Kidney (tissue), 14 donors: ENCODE data around the gene NLRP9. TPM values are rescaled to one million over a fixed set of nuclear protein-coding genes. Genes with fewer than 3 reads are reported as not detected.
A peak's percentile ranks its signal among the peaks of the same experiment; 100 is the strongest.

Experiments
- DNase-seq, 5 donors: peaks; one replicate each; pipeline ENCODE4 v3.0.0-alpha.2; 2013 to 2020
- FAIRE-seq: peaks from 2 replicates; lab custom pipeline; 2012; peaks lifted over from hg19 to GRCh38; lab: Jason Lieb, UNC
- H3K27ac ChIP-seq, 2 donors: one replicate each; pipeline ENCODE4 v1.7.0; 2013; ENCODE audit warnings: low read depth in 2 of 2, low read length in 2 of 2, inconsistent platforms in 1 of 2
- H3K27me3 ChIP-seq: one replicate; pipeline ENCODE4 v1.7.1; 2013; ENCODE audit warnings: low read length, inconsistent platforms; ENCODE audit not compliant: control insufficient read depth, insufficient read depth
- H3K36me3 ChIP-seq, 3 donors: one replicate each; pipeline versions ENCODE4 v1.7.0 to v1.7.1; 2013; ENCODE audit warnings: low read length in 3 of 3, control low read depth in 1 of 3, inconsistent platforms in 1 of 3; ENCODE audit not compliant: insufficient read depth in 3 of 3, control insufficient read depth in 2 of 3
- H3K4me1 ChIP-seq, 3 donors: one replicate each; pipeline versions ENCODE4 v1.7.0 to v1.7.1; 2013; ENCODE audit warnings: low read length in 3 of 3, inconsistent platforms in 1 of 3, low read depth in 1 of 3; ENCODE audit not compliant: control insufficient read depth in 2 of 3, insufficient read depth in 2 of 3
- H3K4me3 ChIP-seq, 3 donors: one replicate each; pipeline versions ENCODE4 v1.7.0 to v1.8.1; 2013; ENCODE audit warnings: low read length in 3 of 3, control low read depth in 1 of 3, inconsistent platforms in 1 of 3
- H3K9ac ChIP-seq, 3 donors: one replicate each; pipeline versions ENCODE4 v1.7.0 to v1.7.1; 2013; ENCODE audit warnings: low read length in 3 of 3, control low read depth in 1 of 3, inconsistent platforms in 1 of 3
- H3K9me3 ChIP-seq, 3 donors: one replicate each; pipeline versions ENCODE4 v1.7.0 to v1.7.1; 2013; ENCODE audit warnings: low read length in 3 of 3, control low read depth in 1 of 3, inconsistent platforms in 1 of 3; ENCODE audit not compliant: control insufficient read depth in 2 of 3, insufficient read depth in 1 of 3
- intact Hi-C: fragments of 100-400 bp; cut with DNase I; formaldehyde crosslinking; loops from one replicate; pipeline ENCODE4 v1.11.1; 2022
- polyA plus RNA-seq: library from polyadenylated mRNA; stranded (reverse); fragments of 350-450 nt; fragmentation: Illumina TruSeq; extraction: RNeasy Lipid Tissue Mini Kit (QIAGEN cat#74804); gene quantifications from one replicate; pipeline ENCODE4 v1.2.3, GENCODE V29; 2014; ENCODE audit warnings: low read depth, low replicate concordance; ENCODE audit not compliant: insufficient read depth
- total RNA-seq: library from RNA; stranded (reverse); fragmentation: NEBNext Ultra II Directional; extraction: Animal tissue kit (Norgen Biotek cat#: 25700); gene quantifications from one replicate; pipeline ENCODE4 v1.2.1, GENCODE V29; 2021
- TF ChIP-seq, protein P1 (sequence below): IDR thresholded peaks from 3 replicates; pipeline ENCODE4 v1.5.1; 2012; ENCODE audit warnings: mild to moderate bottlenecking, moderate library complexity, borderline replicate concordance; ENCODE audit not compliant: insufficient read depth; ENCODE audit errors: extremely low read depth
- donor health status: control.
- donor health status: control.
- donor health status: control.
- donor health status: control.
- donor health status: control.
- donor health status: DM: yes; HTN: yes; CAD: no.
- donor health status: Normal renal cell carcinoma (clear cell type).

Gene NLRP9
- total and polyA plus RNA-seq, 2 donors from 2014 or later, result 0.09 TPM; not detected in 1

DNA sequence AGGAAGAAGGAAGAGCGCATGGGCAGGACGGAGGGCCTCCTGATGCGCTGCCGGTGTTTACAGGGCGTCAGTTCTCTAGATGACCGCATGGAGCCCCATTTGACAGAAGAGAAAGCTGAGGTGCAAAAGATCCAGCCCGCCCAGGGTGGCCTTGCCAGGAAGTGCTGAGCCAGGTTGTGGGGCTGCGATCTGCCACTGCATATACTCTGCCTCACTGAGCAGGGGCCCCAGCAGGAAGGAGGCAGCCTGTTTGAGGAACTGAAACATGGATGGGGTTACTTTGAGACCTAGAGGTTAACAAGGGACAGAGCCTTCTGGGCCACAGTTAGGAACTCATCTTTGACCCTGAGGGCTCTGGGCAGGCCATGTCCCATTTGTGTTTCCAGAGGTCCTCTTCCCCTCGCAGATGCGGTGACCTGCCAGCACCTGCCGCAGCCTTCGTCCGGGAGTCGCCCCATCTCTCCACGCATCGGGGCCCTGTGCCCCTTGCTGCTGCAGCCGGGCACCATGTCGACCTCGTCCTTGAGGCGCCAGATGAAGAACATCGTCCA, 60.0 kb downstream of the NLRP9 start:
- intact Hi-C loops, result no loop called here
- Histone ChIP-seq H3K9ac (peak overlapping the region in 1 of 3 donors; percentile 20), H3K4me3 (peak overlapping the region in 1 of 3 donors; percentile 97), H3K4me1 (peaks cover 0 to 60% (median 52%) of the 10 kb centered on the region in 3 donors), H3K27me3 (no peaks in the 10 kb centered on the region), H3K27ac (no peak overlapping the region), H3K36me3 (peaks cover 2 to 17% (median 15%) of the 10 kb centered on the region in 3 donors), H3K9me3 (no peaks in the 10 kb centered on the region)
- FAIRE-seq, result no peak
- TF ChIP-seq, protein P1, sequence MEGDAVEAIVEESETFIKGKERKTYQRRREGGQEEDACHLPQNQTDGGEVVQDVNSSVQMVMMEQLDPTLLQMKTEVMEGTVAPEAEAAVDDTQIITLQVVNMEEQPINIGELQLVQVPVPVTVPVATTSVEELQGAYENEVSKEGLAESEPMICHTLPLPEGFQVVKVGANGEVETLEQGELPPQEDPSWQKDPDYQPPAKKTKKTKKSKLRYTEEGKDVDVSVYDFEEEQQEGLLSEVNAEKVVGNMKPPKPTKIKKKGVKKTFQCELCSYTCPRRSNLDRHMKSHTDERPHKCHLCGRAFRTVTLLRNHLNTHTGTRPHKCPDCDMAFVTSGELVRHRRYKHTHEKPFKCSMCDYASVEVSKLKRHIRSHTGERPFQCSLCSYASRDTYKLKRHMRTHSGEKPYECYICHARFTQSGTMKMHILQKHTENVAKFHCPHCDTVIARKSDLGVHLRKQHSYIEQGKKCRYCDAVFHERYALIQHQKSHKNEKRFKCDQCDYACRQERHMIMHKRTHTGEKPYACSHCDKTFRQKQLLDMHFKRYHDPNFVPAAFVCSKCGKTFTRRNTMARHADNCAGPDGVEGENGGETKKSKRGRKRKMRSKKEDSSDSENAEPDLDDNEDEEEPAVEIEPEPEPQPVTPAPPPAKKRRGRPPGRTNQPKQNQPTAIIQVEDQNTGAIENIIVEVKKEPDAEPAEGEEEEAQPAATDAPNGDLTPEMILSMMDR, result no peak
- DNase-seq, result peak in 1 of 5 donors; percentile 78

DNA sequence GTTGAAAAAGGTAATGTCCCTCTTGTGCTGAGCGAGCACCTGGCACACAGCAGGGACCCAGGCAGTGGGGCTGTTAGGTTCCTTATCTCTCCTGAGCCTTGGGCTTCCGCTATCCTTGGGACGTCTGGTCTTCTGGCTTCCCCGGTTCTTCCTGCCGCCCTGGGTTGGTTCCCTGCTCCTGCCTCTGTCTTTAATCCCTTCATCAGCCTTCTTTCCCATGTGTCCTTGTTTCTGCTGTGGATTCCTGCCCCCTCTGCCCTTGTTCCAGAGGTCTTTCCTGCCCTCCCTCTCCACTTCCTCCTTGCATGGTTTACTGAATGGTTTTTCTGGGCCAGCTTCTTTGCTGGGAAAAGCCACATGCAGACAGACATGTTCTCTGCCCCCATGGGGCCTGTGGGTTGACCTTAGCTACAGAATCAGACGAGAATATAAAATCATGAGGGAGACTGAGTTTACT, 60.6 kb downstream of the NLRP9 start:
- H3K27ac ChIP-seq, result peak overlapping the region; percentile 25 to 57
- peak in 1 of 5 donors; percentile 53 for DNase-seq
- H3K9me3 ChIP-seq, result no peaks in the 10 kb centered on the region
- FAIRE-seq, result no peak
- H3K9ac ChIP-seq, result peak overlapping the region in 1 of 3 donors; percentile 20
- peak overlapping the region in 2 of 3 donors; percentile 97 to 98 for H3K4me3 ChIP-seq
- peaks cover 0 to 60% (median 49%) of the 10 kb centered on the region in 3 donors for H3K4me1 ChIP-seq
- intact Hi-C loops, result no loop called here
- H3K27me3 ChIP-seq, result no peaks in the 10 kb centered on the region
- H3K36me3 ChIP-seq, result peaks cover 2 to 17% (median 15%) of the 10 kb centered on the region in 3 donors
- TF ChIP-seq, protein P1, result no peak

DNA sequence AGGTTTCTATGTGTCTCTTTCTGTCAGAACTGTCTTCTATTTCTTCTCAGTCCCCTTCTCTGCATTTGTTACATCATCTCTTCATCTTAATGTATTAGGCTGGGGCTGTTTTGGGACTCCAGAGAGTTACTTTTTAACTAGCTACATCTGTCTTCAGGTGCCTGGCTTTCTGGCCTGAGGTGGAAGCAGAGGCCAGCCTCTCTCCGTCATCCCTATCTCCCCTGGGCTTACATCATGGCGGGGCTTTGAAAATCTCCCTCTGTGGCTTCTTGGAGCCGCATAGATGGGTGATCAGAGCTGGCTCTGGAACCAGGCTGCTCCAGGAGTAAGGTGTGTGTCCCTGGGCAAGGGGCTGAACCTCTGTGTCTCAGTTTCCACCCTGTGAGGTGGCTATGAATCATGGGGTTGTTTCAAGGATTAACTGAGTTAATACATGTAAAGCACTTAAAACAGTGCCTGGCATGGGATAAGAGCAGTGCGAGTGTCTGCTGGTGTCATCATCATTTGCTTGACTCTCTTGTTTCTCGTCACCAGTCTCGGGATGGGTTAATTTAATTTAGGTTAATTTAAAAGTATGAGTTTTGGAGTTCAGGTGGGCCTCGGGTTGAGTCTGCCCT, 61.2 kb downstream of the NLRP9 start:
- TF ChIP-seq, protein P1, result no peak
- no peaks in the 10 kb centered on the region for H3K27me3 ChIP-seq
- H3K36me3 ChIP-seq, result peaks cover 2 to 15% (median 15%) of the 10 kb centered on the region in 3 donors
- peak overlapping the region in 1 of 2 donors; percentile 57 for H3K27ac ChIP-seq
- FAIRE-seq (no peak), DNase-seq (peak in 1 of 5 donors; percentile 25)
- H3K9ac ChIP-seq, result peak overlapping the region in 2 of 3 donors; percentile 38 to 39
- intact Hi-C loops, result no loop called here
- no peaks in the 10 kb centered on the region for H3K9me3 ChIP-seq
- H3K4me3 ChIP-seq, result peak overlapping the region in 2 of 3 donors; percentile 97 to 98
- H3K4me1 ChIP-seq, result peaks cover 0 to 56% (median 45%) of the 10 kb centered on the region in 3 donors
